DMS153 treated with DMSO at 0.1 percent for 48 hours (cell line): ENCODE data around the gene MT1X.

Experiments used
- DNase-seq: peaks from one replicate; lab custom pipeline; 2025; ENCODE audit not compliant: unreplicated experiment; lab: John Stamatoyannopoulos, UW

The MT1X gene

DNA sequence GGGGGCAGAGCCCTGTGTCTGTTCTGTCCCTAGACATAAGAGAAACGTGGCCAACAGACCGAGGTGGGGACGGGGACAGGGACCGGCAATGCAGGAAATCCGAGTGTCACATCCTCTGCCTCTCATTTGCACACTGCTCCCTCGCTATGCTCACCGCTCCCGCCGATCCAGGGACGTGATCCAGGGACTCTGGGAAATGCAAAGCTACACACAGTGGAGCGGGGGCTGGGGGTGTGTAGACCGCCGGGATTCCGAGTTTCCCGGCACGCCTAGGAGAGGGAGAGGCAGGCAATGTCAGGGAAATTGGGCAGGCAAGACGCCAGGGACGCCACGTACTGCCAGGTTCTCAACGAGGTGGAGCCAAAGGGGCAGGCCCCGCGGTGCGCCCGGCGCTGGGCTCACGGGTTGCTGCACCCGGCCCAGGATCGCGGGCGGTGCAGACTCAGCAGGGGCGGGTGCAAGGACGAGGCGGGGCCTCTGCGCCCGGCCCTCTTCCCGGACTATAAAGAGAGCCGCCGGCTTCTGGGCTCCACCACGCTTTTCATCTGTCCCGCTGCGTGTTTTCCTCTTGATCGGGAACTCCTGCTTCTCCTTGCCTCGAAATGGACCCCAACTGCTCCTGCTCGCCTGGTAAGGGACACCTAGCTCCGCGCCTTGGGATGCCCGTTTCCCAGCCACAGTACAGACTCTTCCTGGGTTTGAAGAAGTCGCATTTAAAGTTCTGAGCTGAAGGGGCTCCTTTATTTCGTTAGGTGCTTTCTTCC is at the start of gene MT1X:
TSS of gene MT1X (plus strand) at position 532 of the 764 bp plus-strand sequence. CDS start at position 603, 71 bp downstream.
- DNase-seq: peak; percentile 91

GRCh38 chr16:56632848-56633365 is 49.4 kb upstream of the MT1X start:
- DNase-seq: no peak

DNA sequence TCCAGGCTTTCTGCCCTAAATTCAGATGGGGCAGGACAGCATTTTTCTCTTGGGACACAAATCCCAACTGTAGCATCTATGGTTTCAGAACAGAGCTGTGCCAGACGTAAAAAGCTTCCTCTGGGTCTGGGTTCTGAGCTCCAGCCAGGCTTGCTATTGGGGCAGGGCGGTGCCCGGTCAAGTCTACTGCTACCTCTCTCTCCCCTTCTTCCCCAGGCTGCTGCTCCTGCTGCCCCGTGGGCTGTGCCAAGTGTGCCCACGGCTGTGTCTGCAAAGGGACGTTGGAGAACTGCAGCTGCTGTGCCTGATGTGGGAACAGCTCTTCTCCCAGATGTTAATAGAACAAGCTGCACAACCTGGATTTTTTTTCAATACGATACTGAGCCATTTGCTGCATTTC is 48.7 kb upstream of the MT1X start:
- DNase-seq: no peak

DNA sequence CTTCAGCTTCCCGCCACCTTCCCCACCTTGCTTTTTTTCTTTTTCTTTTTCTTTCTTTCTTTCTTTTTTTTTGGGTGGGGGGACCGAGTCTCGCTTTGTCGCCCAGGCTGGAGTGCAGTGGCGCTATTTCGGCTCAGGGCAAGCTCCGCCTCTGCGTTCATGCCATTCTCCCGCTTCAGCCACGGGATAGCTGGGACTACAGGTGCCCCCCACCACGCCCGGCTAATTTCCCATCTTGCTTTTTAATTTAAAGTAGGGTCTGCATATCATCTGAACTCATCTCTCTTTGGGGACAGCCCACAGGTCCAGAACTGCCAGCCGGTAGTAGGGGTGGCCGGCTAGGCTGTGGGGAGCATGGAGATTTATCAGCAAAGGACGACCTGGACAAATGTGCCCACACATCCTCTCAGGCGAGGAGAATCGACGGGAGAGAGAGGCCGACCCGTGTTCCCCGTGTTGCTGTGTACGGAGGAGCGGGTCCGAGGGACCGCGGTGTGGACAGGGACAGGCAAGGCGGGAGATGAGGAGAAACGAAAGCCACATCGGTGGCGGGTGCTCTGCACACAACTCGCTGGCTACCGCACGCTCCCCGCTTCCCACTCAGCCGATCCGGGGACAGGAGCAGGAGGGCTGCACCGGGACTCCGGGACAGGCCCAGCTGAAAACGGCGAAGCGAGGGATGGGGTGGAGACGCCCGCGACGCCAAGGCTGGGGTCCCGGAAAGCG is 47.4 kb upstream of the MT1X start:
- DNase-seq: no peak

DNA sequence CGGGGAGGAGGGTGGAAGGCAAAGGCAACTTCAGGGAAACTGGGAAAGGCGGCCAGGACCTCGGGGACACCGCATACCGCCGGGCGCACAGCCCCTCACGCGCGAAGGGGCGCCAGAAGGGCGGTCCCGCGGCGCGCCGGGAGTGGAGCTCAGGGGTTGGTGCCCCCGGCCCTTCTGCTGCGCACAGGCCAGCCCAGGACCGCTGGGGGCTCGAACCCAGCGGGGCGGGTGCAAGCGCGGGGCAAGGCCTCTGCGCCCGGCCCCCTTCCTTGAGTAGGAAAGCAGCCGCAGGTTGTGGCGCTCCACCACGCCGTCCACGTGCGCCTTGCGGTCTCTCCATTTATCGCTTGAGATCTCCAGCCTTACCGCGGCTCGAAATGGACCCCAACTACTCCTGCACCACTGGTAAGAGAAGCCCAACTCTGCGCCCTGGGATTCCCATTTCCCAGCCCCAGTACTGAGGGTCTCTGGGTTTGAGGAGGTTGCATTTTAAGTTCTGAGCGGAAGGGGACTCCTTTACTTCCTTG is 46.8 kb upstream of the MT1X start:
- DNase-seq: no peak

- no peak for DNase-seq
Observed at GRCh38 chr16:56636616-56637413, 45.5 kb upstream of the MT1X start.

GRCh38 chr16:56637814-56638750 is 44.2 kb upstream of the MT1X start, which contains the start of gene MT1A:
Gene MT1A, plus strand, starts transcription at chr16:56638666. Its CDS starts 73 bp downstream, at chr16:56638739.
- DNase-seq: no peak

DNA sequence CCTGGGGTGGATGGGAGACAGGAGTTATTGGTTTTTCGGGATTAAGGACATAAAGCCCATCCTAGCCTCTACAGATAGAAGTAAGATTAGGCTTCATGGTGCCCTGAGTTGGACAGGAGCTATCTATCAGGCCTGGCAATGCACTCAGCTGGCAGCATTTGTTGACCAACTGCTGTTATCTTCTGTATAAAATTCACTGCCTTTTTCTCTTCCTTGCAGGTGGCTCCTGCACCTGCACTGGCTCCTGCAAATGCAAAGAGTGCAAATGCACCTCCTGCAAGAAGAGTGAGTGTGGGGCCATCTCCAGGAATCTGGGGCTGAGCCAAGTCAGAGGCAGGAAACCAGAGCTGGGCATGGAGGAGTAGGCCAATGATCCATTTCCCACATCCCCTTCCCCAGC is 43.2 kb upstream of the MT1X start:
- no peak for DNase-seq

DNA sequence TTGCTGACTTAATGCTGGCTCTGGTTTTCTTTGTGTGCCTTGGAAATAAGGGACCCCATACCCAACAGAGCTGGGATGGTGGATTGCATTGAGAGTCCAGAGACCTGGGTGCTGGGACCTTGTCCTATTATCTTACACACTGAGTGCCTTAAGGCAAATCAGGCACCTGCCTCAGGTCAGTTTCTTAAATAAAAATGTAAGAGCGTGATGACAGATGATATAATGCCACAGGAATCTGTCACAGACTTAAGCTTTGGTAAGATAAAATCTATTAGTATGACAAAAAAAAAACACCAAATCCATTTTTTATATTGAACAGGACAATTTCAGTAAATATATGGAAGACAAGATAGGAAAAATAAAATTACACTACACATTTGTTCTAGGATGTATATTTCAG is 42.2 kb upstream of the MT1X start:
- no peak for DNase-seq

- DNase-seq: no peak
Observed at GRCh38 chr16:56641166-56641565, 41.1 kb upstream of the MT1X start.

- peak; percentile 57 for DNase-seq
Observed at GRCh38 chr16:56643080-56643778, 39.0 kb upstream of the MT1X start.

GRCh38 chr16:56643833-56644232 is 38.4 kb upstream of the MT1X start:
- DNase-seq: no peak

DNA sequence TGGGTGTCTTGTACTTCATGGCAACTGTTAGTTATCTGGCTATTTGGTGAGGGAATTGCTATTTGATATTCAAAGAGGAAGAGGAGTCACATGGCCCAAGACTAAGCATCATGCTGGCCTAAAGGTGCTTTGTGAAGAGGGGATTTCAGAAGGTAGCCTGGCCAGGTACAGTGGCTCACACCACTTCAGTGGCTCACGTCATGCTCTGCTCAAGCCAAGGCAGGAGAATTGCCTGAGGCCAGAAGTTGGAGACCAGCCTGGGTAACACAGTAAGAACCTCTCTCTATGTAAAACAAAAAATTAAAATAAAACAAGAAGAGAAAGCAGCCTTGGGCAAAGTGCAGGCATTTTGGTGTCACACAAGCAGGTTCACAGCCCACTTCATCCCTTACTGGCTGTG is 37.0 kb upstream of the MT1X start:
- DNase-seq: no peak

DNA sequence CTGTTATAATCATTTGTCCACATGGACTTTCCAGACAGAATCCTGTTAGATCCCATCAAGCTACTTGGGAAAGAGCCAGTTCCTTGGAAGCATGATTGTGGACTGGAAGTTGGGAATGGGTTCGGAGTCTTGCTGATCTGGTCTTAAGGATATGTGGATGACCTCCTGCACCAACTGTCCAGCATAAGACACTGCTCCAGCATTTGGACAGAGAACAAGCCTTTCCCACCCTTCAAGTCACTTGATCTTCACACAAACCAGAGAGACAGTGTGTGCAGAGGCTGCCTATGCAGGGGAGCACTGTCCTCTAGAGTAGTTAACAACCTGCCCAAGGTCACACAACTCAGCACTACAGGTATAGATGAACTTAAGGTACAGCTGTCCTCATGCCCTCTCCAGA is 36.4 kb upstream of the MT1X start:
- DNase-seq: no peak

- DNase-seq: no peak
Observed at GRCh38 chr16:56647641-56648431, 34.4 kb upstream of the MT1X start.

DNA sequence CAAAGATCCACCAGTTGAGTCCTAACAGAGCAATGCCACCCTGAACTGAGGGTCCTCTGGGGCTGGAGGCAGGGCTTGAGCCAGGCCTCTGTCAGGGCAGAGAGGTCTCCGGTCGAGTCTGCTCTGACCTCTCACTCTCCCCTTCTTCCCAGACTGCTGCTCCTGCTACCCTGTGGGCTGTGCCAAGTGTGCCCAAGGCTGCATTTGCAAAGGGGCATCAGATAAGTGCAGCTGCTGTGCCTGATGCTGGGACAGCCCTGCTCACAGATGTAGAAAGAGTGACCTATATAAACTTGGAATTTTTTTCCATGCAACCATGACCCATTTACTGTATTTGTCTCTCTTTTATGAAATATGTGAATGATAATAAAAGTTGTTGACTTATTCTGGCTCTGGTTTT is 33.0 kb upstream of the MT1X start:
- DNase-seq: no peak

DNA sequence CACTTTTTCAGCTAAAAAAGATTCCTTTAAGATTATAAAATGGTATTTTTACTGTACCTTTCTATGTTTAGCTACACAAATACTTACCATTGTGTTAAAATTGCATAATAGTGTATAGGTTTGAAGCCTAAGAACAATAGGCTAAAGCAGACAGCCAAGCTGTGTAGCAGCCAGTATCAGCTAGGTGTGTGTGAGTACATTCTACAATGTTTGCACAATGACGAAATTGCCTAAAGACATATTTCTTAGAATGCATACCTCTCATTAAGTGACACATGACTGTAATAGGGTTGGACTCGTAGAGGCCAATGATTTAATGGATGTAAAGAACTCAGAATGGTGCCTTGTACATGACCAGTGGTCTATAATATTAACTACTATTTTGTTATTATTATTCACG is 32.5 kb upstream of the MT1X start:
- no peak for DNase-seq

DNA sequence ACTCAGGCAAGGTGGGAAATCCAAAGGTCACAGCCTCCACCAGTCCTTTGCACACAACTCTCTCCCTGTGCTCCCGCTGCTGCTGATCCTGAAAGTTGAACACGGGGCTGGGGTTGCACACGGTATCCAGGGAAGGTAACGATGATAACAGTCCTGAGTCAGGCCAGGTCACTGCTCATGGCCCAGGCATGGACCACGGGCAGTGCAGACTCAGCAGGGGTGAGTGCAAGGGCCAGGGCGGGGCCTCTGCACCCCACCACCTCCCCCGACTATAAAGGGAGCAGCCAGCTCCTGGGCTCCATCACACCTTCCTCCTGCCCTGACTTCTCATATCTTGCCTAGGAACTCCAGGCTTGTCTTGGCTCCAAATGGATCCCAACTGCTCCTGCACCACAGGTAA is 30.7 kb upstream of the MT1X start, which contains the start of gene MT1B:
TSS of gene MT1B (plus strand) at position 301 of the 400 bp plus-strand sequence. CDS start at position 369, 68 bp downstream.
- DNase-seq: no peak
